SK-N-MC (cell line): ENCODE data around the gene CNOT6L.

Experiments used
- EZH2 ChIP-seq: fragments of 200-600 bp; sonication (generic); IDR thresholded peaks from one replicate; pipeline ENCODE4 v1.6.1; 2017; ENCODE audit warnings: antibody characterized with exemption
- FOXP2 ChIP-seq: optimal IDR thresholded peaks from 2 replicates; pipeline ENCODE3; 2011; ENCODE audit warnings: mild to moderate bottlenecking, moderate library complexity; ENCODE audit not compliant: insufficient read depth; ENCODE audit errors: extremely low read length, control extremely low read depth
- POLR2AphosphoS5 ChIP-seq: IDR thresholded peaks from 2 replicates; pipeline ENCODE4 v1.6.1; 2012; ENCODE audit warnings: mild to moderate bottlenecking, low read depth, low read length, borderline replicate concordance

- no peak for TF ChIP-seq POLR2AphosphoS5
- no peak for TF ChIP-seq FOXP2
- TF ChIP-seq EZH2 = no peak
These were observed 42.3 kb upstream of the CNOT6L start for GRCh38 chr4:77861495-77861894.
